T-helper 1 cell treated with Interleukin-12 subunit alpha and Interleukin-12 subunit beta and Interleukin-4 antibody, amounts not matched to agents 30 μg/mL and 1 μg/mL, for 36 hours (primary cell): Measurements from ENCODE around the gene ZC3H11A.

Experiments
- H3K27ac Mint-ChIP-seq: one replicate; pipeline ENCODE4 v1.8.0; 2021; ENCODE audit warnings: mild to moderate bottlenecking, mixed read lengths
- H3K27me3 Mint-ChIP-seq: one replicate; pipeline ENCODE4 v1.8.0; 2021; ENCODE audit warnings: low read depth, mixed read lengths
- H3K36me3 Mint-ChIP-seq: one replicate; pipeline ENCODE4 v1.8.0; 2021; ENCODE audit warnings: low read depth, mixed read lengths
- H3K4me1 Mint-ChIP-seq: one replicate; pipeline ENCODE4 v1.8.0; 2021; ENCODE audit warnings: low read depth, mixed read lengths
- H3K4me3 Mint-ChIP-seq: one replicate; pipeline ENCODE4 v1.8.0; 2021; ENCODE audit warnings: mild to moderate bottlenecking, moderate library complexity, mixed read lengths
- H3K9me3 Mint-ChIP-seq: one replicate; pipeline ENCODE4 v1.8.0; 2021; ENCODE audit warnings: mixed read lengths

ZC3H11A gene

DNA sequence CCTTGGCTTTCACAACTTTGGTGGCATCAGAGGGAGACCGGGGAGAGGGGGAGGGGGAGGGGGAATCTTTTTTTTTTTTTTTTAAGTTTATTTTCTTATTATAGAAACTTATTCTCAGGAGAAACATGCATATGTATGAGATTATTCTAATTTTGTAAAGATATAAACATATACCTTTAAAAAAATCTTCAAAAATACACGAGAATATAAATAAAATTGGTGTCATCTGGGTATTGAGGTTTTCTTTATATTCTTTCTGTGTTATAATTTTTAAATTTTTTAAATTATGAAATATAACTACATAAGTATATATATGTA, 47.1 kb downstream of the ZC3H11A start:
- Mint-ChIP-seq H3K27me3 (no peaks in the 10 kb centered on the region), H3K9me3 (no peaks in the 10 kb centered on the region), H3K27ac (no peak overlapping the region), H3K4me3 (no peak overlapping the region), H3K36me3 (peaks cover 54% of the 10 kb centered on the region), H3K4me1 (peaks cover 3% of the 10 kb centered on the region)

DNA sequence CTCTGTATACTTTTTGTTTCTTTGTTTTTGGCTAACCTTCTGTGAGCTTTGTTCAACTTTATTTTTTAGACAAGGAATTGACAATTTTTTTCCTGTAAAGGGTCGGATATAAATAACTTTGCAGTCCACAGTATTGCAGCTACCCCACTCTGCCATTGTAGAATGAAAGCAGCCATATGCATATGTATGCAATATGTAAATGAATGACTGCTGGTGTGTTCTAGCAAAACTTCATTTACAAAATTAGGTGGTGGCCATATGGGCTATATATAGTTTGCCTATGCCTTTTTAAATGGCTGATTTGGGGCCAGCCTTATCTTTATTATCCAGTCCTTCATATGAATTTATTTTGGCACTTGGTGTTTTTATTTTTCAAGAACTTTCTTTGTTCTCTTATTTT, 48.0 kb downstream of the ZC3H11A start:
- Mint-ChIP-seq H3K4me1 (peaks cover 3% of the 10 kb centered on the region), H3K4me3 (no peak overlapping the region), H3K27ac (no peak overlapping the region), H3K36me3 (peaks cover 45% of the 10 kb centered on the region), H3K27me3 (no peaks in the 10 kb centered on the region), H3K9me3 (no peaks in the 10 kb centered on the region)
